Parathyroid adenoma (tissue), 2 donors: Measurements from ENCODE around the gene KRTAP9-6.

Experiments used
- H2AFZ ChIP-seq: fragments of 300-600 bp; sonication (generic); one replicate; pipeline ENCODE4 v1.7.0; 2017; ENCODE audit warnings: antibody characterized with exemption, mild to moderate bottlenecking
- H3K27ac ChIP-seq: fragments of 300-600 bp; sonication (generic); one replicate; pipeline ENCODE4 v1.7.0; 2017
- H3K27me3 ChIP-seq: fragments of 300-600 bp; sonication (generic); one replicate; pipeline ENCODE4 v1.7.0; 2017; ENCODE audit warnings: low read length; ENCODE audit not compliant: control insufficient read depth, insufficient read depth
- H3K36me3 ChIP-seq: fragments of 300-600 bp; sonication (generic); one replicate; pipeline ENCODE4 v1.7.0; 2017; ENCODE audit warnings: low read length; ENCODE audit not compliant: control insufficient read depth, insufficient read depth
- H3K4me1 ChIP-seq: fragments of 300-600 bp; sonication (generic); one replicate; pipeline ENCODE4 v1.7.0; 2017; ENCODE audit warnings: control low read depth
- H3K4me2 ChIP-seq: fragments of 300-600 bp; sonication (generic); one replicate; pipeline ENCODE4 v1.7.0; 2017; ENCODE audit warnings: low read length
- H3K4me3 ChIP-seq: fragments of 300-600 bp; sonication (generic); one replicate; pipeline ENCODE4 v1.7.0; 2017; ENCODE audit warnings: low read depth, low read length
- H3K79me2 ChIP-seq: fragments of 300-600 bp; sonication (generic); one replicate; pipeline ENCODE4 v1.7.0; 2017; ENCODE audit warnings: control low read depth
- H3K9ac ChIP-seq: fragments of 300-600 bp; sonication (generic); one replicate; pipeline ENCODE4 v1.7.0; 2017; ENCODE audit warnings: mild to moderate bottlenecking
- H3K9me3 ChIP-seq: fragments of 300-600 bp; sonication (generic); one replicate; pipeline ENCODE4 v1.7.0; 2017; ENCODE audit warnings: low read length; ENCODE audit not compliant: control insufficient read depth
- TF ChIP-seq, protein P1 (sequence below): fragments of 300-600 bp; sonication (generic); IDR thresholded peaks from one replicate; pipeline ENCODE4 v1.7.0; 2017; ENCODE audit warnings: antibody characterized with exemption, mild to moderate bottlenecking
- donor health status: primary hyperparathyroidism.

Gene KRTAP9-6

GRCh38 chr17:41302981-41303380 is 37.8 kb downstream of the KRTAP9-6 start:
- no peak overlapping the region for H3K4me2 ChIP-seq
- no peaks in the 10 kb centered on the region for H3K4me1 ChIP-seq
- H3K27ac ChIP-seq = no peak overlapping the region
- H3K79me2 ChIP-seq = no peaks in the 10 kb centered on the region
- no peaks in the 10 kb centered on the region for H3K9me3 ChIP-seq
- H3K4me3 ChIP-seq = no peak overlapping the region
- no peak overlapping the region for H2AFZ ChIP-seq
- H3K36me3 ChIP-seq = no peaks in the 10 kb centered on the region
- no peak overlapping the region for H3K9ac ChIP-seq
- TF ChIP-seq, protein P1, sequence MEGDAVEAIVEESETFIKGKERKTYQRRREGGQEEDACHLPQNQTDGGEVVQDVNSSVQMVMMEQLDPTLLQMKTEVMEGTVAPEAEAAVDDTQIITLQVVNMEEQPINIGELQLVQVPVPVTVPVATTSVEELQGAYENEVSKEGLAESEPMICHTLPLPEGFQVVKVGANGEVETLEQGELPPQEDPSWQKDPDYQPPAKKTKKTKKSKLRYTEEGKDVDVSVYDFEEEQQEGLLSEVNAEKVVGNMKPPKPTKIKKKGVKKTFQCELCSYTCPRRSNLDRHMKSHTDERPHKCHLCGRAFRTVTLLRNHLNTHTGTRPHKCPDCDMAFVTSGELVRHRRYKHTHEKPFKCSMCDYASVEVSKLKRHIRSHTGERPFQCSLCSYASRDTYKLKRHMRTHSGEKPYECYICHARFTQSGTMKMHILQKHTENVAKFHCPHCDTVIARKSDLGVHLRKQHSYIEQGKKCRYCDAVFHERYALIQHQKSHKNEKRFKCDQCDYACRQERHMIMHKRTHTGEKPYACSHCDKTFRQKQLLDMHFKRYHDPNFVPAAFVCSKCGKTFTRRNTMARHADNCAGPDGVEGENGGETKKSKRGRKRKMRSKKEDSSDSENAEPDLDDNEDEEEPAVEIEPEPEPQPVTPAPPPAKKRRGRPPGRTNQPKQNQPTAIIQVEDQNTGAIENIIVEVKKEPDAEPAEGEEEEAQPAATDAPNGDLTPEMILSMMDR = no peak
- no peaks in the 10 kb centered on the region for H3K27me3 ChIP-seq

- Histone ChIP-seq H3K27ac (no peak overlapping the region), H3K4me3 (no peak overlapping the region), H3K4me2 (no peak overlapping the region), H3K4me1 (no peaks in the 10 kb centered on the region), H2AFZ (no peak overlapping the region), H3K9me3 (no peaks in the 10 kb centered on the region), H3K36me3 (no peaks in the 10 kb centered on the region), H3K79me2 (no peaks in the 10 kb centered on the region), H3K9ac (no peak overlapping the region), H3K27me3 (no peaks in the 10 kb centered on the region)
- TF ChIP-seq, protein P1 = no peak
These were observed 38.9 kb downstream of the KRTAP9-6 start for GRCh38 chr17:41304091-41304490.

- TF ChIP-seq, protein P1 = no peak
- H3K4me2 ChIP-seq = no peak overlapping the region
- no peak overlapping the region for H3K4me3 ChIP-seq
- no peaks in the 10 kb centered on the region for H3K9me3 ChIP-seq
- H3K79me2 ChIP-seq = no peaks in the 10 kb centered on the region
- H3K27ac ChIP-seq = no peak overlapping the region
- no peak overlapping the region for H2AFZ ChIP-seq
- H3K9ac ChIP-seq = no peak overlapping the region
- H3K27me3 ChIP-seq = no peaks in the 10 kb centered on the region
- no peaks in the 10 kb centered on the region for H3K36me3 ChIP-seq
- no peaks in the 10 kb centered on the region for H3K4me1 ChIP-seq
These were observed 42.5 kb downstream of the KRTAP9-6 start for GRCh38 chr17:41307647-41308046.

- Histone ChIP-seq H3K4me1 (no peaks in the 10 kb centered on the region), H3K4me2 (no peak overlapping the region), H3K27ac (no peak overlapping the region), H3K9ac (no peak overlapping the region), H3K79me2 (no peaks in the 10 kb centered on the region), H3K36me3 (no peaks in the 10 kb centered on the region), H3K9me3 (no peaks in the 10 kb centered on the region), H3K4me3 (no peak overlapping the region), H2AFZ (no peak overlapping the region), H3K27me3 (no peaks in the 10 kb centered on the region)
- TF ChIP-seq, protein P1 = no peak
These were observed 43.2 kb downstream of the KRTAP9-6 start for GRCh38 chr17:41308251-41308917.

GRCh38 chr17:41308918-41309359 is 43.8 kb downstream of the KRTAP9-6 start, which contains the start of gene KRTAP16-1:
TSS of gene KRTAP16-1 (minus strand) at chr17:41309309. CDS start at chr17:41309253, 56 bp downstream.
- Histone ChIP-seq H2AFZ (no peak within 1 kb of the TSS), H3K79me2 (no peaks in the 10 kb centered on the region), H3K4me1 (no peaks in the 10 kb centered on the region), H3K9me3 (no peaks in the 10 kb centered on the region), H3K27ac (no peak within 1 kb of the TSS), H3K36me3 (no peaks in the 10 kb centered on the region), H3K9ac (no peak within 1 kb of the TSS), H3K4me3 (no peak within 1 kb of the TSS), H3K4me2 (no peak within 1 kb of the TSS), H3K27me3 (no peaks in the 10 kb centered on the region)
- TF ChIP-seq, protein P1 = no peak
